HFFc6 (cell line): Measurements from ENCODE around the gene DLG1. TPM values are rescaled to one million over a fixed set of nuclear protein-coding genes. Genes with fewer than 3 reads are reported as not detected.

ENCODE experiments used
- DNase-seq: peaks from one replicate; pipeline ENCODE4 v3.0.0-alpha.2; 2018
- H3K27ac Mint-ChIP-seq: 2 replicates; pipeline ENCODE4 v1.8.0; 2020; ENCODE audit warnings: mild to moderate bottlenecking, mixed read lengths
- H3K27me3 Mint-ChIP-seq: 2 replicates; pipeline ENCODE4 v1.8.0; 2021; ENCODE audit warnings: mild to moderate bottlenecking, moderate library complexity, mixed read lengths; ENCODE audit not compliant: insufficient read depth
- H3K36me3 Mint-ChIP-seq: 2 replicates; pipeline ENCODE4 v1.8.0; 2021; ENCODE audit warnings: low read depth, mixed read lengths
- H3K4me1 Mint-ChIP-seq: 2 replicates; pipeline ENCODE4 v1.8.0; 2020; ENCODE audit warnings: low read depth, mixed read lengths
- H3K4me3 Mint-ChIP-seq: 2 replicates; pipeline ENCODE4 v1.8.0; 2020; ENCODE audit warnings: mild to moderate bottlenecking, moderate library complexity, mixed read lengths
- H3K9me3 Mint-ChIP-seq: 2 replicates; pipeline ENCODE4 v1.8.0; 2020; ENCODE audit warnings: mild to moderate bottlenecking, mixed read lengths
- CTCF ChIP-seq: fragments of 200-600 bp; sonication (generic); IDR thresholded peaks from 2 replicates; pipeline ENCODE4 v1.5.0; 2021; ENCODE audit warnings: antibody characterized with exemption, mild to moderate bottlenecking
- total RNA-seq, 6 experiments: library from RNA; stranded (reverse); fragmentation: NEBNext Ultra II Directional; extraction: Animal tissue kit (Norgen Biotek cat#: 25700); gene quantifications; 2 replicates in 1 of 6; 3 replicates in 5 of 6; pipeline ENCODE4 v1.2.3, GENCODE V29; 2021

DLG1 gene
- total RNA-seq, 6 experiments from 2014 or later, result 64.8 to 82.5 (median 74.7) TPM

- Mint-ChIP-seq H3K27ac (peak overlapping the region; percentile 75), H3K9me3 (no peaks in the 10 kb centered on the region), H3K36me3 (no peaks in the 10 kb centered on the region), H3K4me3 (peak overlapping the region; percentile 72), H3K4me1 (peaks cover 6% of the 10 kb centered on the region), H3K27me3 (peaks cover 2% of the 10 kb centered on the region)
- no peak for DNase-seq
- TF ChIP-seq CTCF, result no peak
Measured at GRCh38 chr3:197001106-197001971, 297.1 kb downstream of the DLG1 start.

- peaks cover 2% of the 10 kb centered on the region for H3K27me3 Mint-ChIP-seq
- no peak for TF ChIP-seq CTCF
- DNase-seq, result peak; percentile 15
- no peak overlapping the region for H3K4me3 Mint-ChIP-seq
- H3K9me3 Mint-ChIP-seq, result no peaks in the 10 kb centered on the region
- no peaks in the 10 kb centered on the region for H3K36me3 Mint-ChIP-seq
- no peak overlapping the region for H3K27ac Mint-ChIP-seq
- H3K4me1 Mint-ChIP-seq, result peaks cover 6% of the 10 kb centered on the region
Measured at GRCh38 chr3:197000211-197000610, 298.2 kb downstream of the DLG1 start.

- DNase-seq, result no peak
- Mint-ChIP-seq H3K27me3 (peaks cover 2% of the 10 kb centered on the region), H3K4me3 (no peak overlapping the region), H3K9me3 (no peaks in the 10 kb centered on the region), H3K36me3 (no peaks in the 10 kb centered on the region), H3K4me1 (peaks cover 6% of the 10 kb centered on the region), H3K27ac (no peak overlapping the region)
- no peak for TF ChIP-seq CTCF
Measured at GRCh38 chr3:196998966-196999760, 299.2 kb downstream of the DLG1 start.

- Mint-ChIP-seq H3K27me3 (peaks cover 2% of the 10 kb centered on the region), H3K27ac (no peak overlapping the region), H3K4me3 (no peak overlapping the region), H3K4me1 (peaks cover 6% of the 10 kb centered on the region), H3K9me3 (no peaks in the 10 kb centered on the region), H3K36me3 (no peaks in the 10 kb centered on the region)
- no peak for DNase-seq
- TF ChIP-seq CTCF, result no peak
Measured at GRCh38 chr3:196997311-196997710, 301.1 kb downstream of the DLG1 start.

GRCh38 chr3:196996454-196997265, 301.8 kb downstream of the DLG1 start:
- no peaks in the 10 kb centered on the region for H3K9me3 Mint-ChIP-seq
- H3K27ac Mint-ChIP-seq, result no peak overlapping the region; the same call in 1 of the 2 replicates
- peaks cover 3% of the 10 kb centered on the region for H3K4me1 Mint-ChIP-seq
- H3K36me3 Mint-ChIP-seq, result no peaks in the 10 kb centered on the region
- DNase-seq, result no peak
- no peak for TF ChIP-seq CTCF
- H3K4me3 Mint-ChIP-seq, result no peak overlapping the region
- peaks cover 2% of the 10 kb centered on the region for H3K27me3 Mint-ChIP-seq
